Smooth muscle cell (in vitro differentiated cells): Measurements from ENCODE around the gene AKR1D1. TPM values are rescaled to one million over a fixed set of nuclear protein-coding genes. Genes with fewer than 3 reads are reported as not detected.
"Not testable (repeated sequence)": the region's sequence is repeated elsewhere in the genome, so short reads cannot be mapped to it uniquely, and the experiment has no call there.

Experiments used
- DNase-seq: peaks from one replicate; lab custom pipeline; 2025; ENCODE audit not compliant: unreplicated experiment; lab: John Stamatoyannopoulos, UW
- H2AFZ ChIP-seq: fragments of 200-600 bp; sonication (generic); 2 replicates; pipeline ENCODE4 v1.6.0; 2016; ENCODE audit warnings: antibody characterized with exemption, low read depth, mild to moderate bottlenecking
- H3F3A ChIP-seq: fragments of 200-600 bp; sonication (generic); 2 replicates; pipeline ENCODE4 v1.6.0; 2017; ENCODE audit warnings: antibody characterized with exemption, low read depth
- H3K27ac ChIP-seq: fragments of 200-600 bp; sonication (generic); 2 replicates; pipeline ENCODE4 v1.5.1; 2016; ENCODE audit warnings: low read depth, mild to moderate bottlenecking
- H3K27me3 ChIP-seq: fragments of 200-600 bp; sonication (generic); 2 replicates; pipeline ENCODE4 v1.6.1; 2016; ENCODE audit warnings: low read depth, mild to moderate bottlenecking
- H3K36me3 ChIP-seq: fragments of 200-600 bp; sonication (generic); 2 replicates; pipeline ENCODE4 v1.5.1; 2016; ENCODE audit warnings: low read depth
- H3K4me1 ChIP-seq: fragments of 200-600 bp; sonication (generic); 2 replicates; pipeline ENCODE4 v1.5.1; 2016; ENCODE audit warnings: low read depth
- H3K4me2 ChIP-seq: fragments of 200-600 bp; sonication (generic); 2 replicates; pipeline ENCODE4 v1.6.0; 2016; ENCODE audit warnings: mild to moderate bottlenecking
- H3K4me3 ChIP-seq: fragments of 200-600 bp; sonication (generic); 2 replicates; pipeline ENCODE4 v1.5.1; 2016; ENCODE audit warnings: mild to moderate bottlenecking
- H3K79me2 ChIP-seq: fragments of 200-600 bp; sonication (generic); 2 replicates; pipeline ENCODE4 v1.6.0; 2016; ENCODE audit warnings: low read depth, mild to moderate bottlenecking
- H3K9ac ChIP-seq: fragments of 200-600 bp; sonication (generic); 2 replicates; pipeline ENCODE4 v1.6.0; 2016; ENCODE audit warnings: low read depth
- H3K9me3 ChIP-seq: fragments of 200-600 bp; sonication (generic); replicated peaks from 2 replicates; pipeline ENCODE4 v1.5.1; 2016; ENCODE audit warnings: low read depth
- H4K20me1 ChIP-seq: fragments of 200-600 bp; sonication (generic); 2 replicates; pipeline ENCODE4 v1.6.0; 2016; ENCODE audit warnings: low read depth
- WGBS: methylation state at CpG from one replicate; pipeline ENCODE4 v1.1.7; 2016; ENCODE audit warnings: low lambda C conversion rate; 5-methylcytosine and 5-hydroxymethylcytosine counted together
- polyA plus RNA-seq: library from polyadenylated mRNA; unstranded; fragments of >200 nt; fragmentation: Nextera tagmentation; extraction: Ambion mirVana; gene quantifications from 2 replicates; pipeline ENCODE4 v1.2.1, GENCODE V29; 2016
- total RNA-seq: library from RNA; depleted of rRNA; stranded (reverse); fragments of >200 nt; gene quantifications from 2 replicates; pipeline ENCODE4 v1.2.3, GENCODE V29; 2014
- TF ChIP-seq, protein P1 (sequence below): fragments of 200-600 bp; sonication (generic); IDR thresholded peaks from 2 replicates; pipeline ENCODE4 v1.5.1; 2017; ENCODE audit warnings: borderline replicate concordance, mild to moderate bottlenecking, antibody characterized with exemption; ENCODE audit not compliant: insufficient read depth, poor library complexity, severe bottlenecking

The AKR1D1 gene
- total and polyA plus RNA-seq, 2 experiments from 2014 or later, result not detected

DNA sequence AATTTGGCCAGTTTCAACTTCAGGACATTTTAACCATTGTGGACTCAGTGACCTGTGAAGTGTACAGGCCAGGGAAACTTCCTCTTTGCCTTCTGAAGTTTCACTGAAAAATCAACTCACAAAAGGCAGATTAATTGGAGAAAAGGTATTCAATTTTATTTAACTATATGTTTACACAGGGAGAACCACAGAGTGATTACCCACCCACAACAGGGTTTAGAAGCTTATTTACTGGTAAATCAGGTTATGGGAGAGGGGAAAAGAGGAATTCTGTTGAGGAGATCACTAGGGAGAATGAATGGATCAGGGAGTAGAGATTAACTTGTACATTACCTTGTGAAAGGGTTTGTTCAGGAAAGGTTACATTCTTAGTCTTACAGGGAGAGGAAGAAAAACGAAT is 1.7 kb upstream of the AKR1D1 start:
- Histone ChIP-seq H3K4me3 (no peak overlapping the region), H3K79me2 (no peaks in the 10 kb centered on the region), H4K20me1 (no peaks in the 10 kb centered on the region), H3K9me3 (no peaks in the 10 kb centered on the region), H3K27me3 (no peaks in the 10 kb centered on the region), H3K4me2 (no peak overlapping the region), H2AFZ (no peak overlapping the region), H3F3A (no peaks in the 10 kb centered on the region), H3K9ac (no peak overlapping the region), H3K27ac (no peak overlapping the region), H3K4me1 (no peaks in the 10 kb centered on the region), H3K36me3 (no peaks in the 10 kb centered on the region)
- DNase-seq, result no peak
- WGBS, result 74% methylated on average over 1 of the region's 1 CpG
- TF ChIP-seq, protein P1, sequence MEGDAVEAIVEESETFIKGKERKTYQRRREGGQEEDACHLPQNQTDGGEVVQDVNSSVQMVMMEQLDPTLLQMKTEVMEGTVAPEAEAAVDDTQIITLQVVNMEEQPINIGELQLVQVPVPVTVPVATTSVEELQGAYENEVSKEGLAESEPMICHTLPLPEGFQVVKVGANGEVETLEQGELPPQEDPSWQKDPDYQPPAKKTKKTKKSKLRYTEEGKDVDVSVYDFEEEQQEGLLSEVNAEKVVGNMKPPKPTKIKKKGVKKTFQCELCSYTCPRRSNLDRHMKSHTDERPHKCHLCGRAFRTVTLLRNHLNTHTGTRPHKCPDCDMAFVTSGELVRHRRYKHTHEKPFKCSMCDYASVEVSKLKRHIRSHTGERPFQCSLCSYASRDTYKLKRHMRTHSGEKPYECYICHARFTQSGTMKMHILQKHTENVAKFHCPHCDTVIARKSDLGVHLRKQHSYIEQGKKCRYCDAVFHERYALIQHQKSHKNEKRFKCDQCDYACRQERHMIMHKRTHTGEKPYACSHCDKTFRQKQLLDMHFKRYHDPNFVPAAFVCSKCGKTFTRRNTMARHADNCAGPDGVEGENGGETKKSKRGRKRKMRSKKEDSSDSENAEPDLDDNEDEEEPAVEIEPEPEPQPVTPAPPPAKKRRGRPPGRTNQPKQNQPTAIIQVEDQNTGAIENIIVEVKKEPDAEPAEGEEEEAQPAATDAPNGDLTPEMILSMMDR, result no peak

DNA sequence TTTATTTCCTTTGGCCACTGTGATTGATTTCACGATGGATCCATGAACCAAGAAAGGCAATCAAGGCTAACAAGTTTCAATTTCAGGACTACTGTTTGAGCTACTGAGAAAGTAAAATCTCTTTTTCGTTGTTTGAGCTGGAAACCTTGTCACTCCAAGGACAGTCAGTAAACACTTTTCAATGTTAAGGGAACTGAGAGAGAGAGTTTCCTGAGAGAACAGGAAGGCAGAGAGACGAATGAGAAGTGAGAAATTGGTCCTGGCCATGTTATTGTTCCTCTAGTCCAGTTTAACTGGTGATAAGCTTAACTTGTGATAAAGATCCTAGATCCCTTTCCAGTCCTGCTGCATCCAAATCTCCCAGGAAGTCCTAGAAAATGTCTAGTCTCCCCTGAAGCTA is 909 bp upstream of the AKR1D1 start:
- TF ChIP-seq, protein P1, result no peak
- no peaks in the 10 kb centered on the region for H3K4me1 ChIP-seq
- 93% methylated on average over 3 of the region's 3 CpGs for WGBS
- H3F3A ChIP-seq, result no peaks in the 10 kb centered on the region
- H3K9me3 ChIP-seq, result no peaks in the 10 kb centered on the region
- no peak overlapping the region for H3K9ac ChIP-seq
- H3K4me3 ChIP-seq, result no peak overlapping the region
- H4K20me1 ChIP-seq, result no peaks in the 10 kb centered on the region
- H3K79me2 ChIP-seq, result no peaks in the 10 kb centered on the region
- H2AFZ ChIP-seq, result no peak overlapping the region
- H3K27me3 ChIP-seq, result no peaks in the 10 kb centered on the region
- no peak for DNase-seq
- no peaks in the 10 kb centered on the region for H3K36me3 ChIP-seq
- no peak overlapping the region for H3K4me2 ChIP-seq
- no peak overlapping the region for H3K27ac ChIP-seq

DNA sequence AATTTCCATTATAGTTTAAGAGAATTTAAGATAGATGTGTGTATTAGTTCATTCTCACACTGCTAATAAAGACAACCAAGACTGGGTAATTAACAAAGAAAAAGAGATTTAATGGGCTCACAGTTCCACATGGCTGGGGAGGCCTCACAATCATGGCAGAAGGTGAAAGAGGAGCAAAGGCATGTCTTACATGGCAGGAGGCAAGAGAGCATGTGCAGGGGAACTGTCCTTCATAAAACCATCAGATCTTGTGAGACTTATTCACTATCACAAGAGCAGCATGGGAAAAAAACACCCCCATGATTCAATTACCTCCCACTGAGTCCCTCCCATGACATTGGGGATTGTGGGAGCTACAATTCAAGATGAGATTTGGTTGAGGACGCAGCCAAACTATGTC is 473 bp upstream of the AKR1D1 start:
- H3K27me3 ChIP-seq, DNase-seq, H3K9ac ChIP-seq, H3K4me3 ChIP-seq, H4K20me1 ChIP-seq, H3K36me3 ChIP-seq, H3K79me2 ChIP-seq, H3K9me3 ChIP-seq, H3K4me2 ChIP-seq, H2AFZ ChIP-seq, H3K27ac ChIP-seq, H3K4me1 ChIP-seq, H3F3A ChIP-seq: not testable (repeated sequence)
- 97% methylated on average over 1 of the region's 1 CpG for WGBS

DNA sequence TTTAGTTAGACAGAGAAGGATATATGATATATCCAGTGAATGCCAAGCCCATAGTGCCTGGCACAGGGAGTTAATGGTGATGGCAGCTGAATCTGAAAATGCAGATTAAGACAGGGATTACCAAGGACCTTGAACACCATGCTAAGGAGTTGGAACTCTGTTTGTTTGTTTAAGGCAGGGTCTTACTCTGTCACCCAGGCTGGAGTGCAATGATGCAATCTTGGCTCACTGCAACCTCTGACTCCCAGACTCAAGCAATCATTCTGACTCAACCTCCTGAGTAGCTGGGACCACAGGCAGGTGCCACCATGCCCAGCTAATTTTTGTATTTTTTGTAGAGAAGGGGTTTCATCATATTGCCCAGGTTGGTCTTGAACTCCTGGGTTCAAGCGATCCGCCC is 1.6 kb downstream of the AKR1D1 start:
- no peak for DNase-seq
- TF ChIP-seq, protein P1, result no peak
- no peak overlapping the region for H3K4me2 ChIP-seq
- no peaks in the 10 kb centered on the region for H3K36me3 ChIP-seq
- no peak overlapping the region for H2AFZ ChIP-seq
- H3K79me2 ChIP-seq, result no peaks in the 10 kb centered on the region
- no peaks in the 10 kb centered on the region for H3K9me3 ChIP-seq
- H4K20me1 ChIP-seq, result no peaks in the 10 kb centered on the region
- no peaks in the 10 kb centered on the region for H3K27me3 ChIP-seq
- no peak overlapping the region for H3K27ac ChIP-seq
- no peak overlapping the region for H3K4me3 ChIP-seq
- no peaks in the 10 kb centered on the region for H3K4me1 ChIP-seq
- WGBS, result 100% methylated on average over 2 of the region's 2 CpGs
- H3K9ac ChIP-seq, result no peak overlapping the region
- no peaks in the 10 kb centered on the region for H3F3A ChIP-seq
